ENCODE data around the gene NAPSA. TPM values are rescaled to one million over a fixed set of nuclear protein-coding genes. Genes with fewer than 3 reads are reported as not detected.

Gene NAPSA
- total and polyA plus RNA-seq, 9 of the 15 experiments (the other 6 are each of a cell fraction or from before 2014, with no cell fraction given) = 0.25 to 1.9 (median 0.69) TPM

- TF ChIP-seq ZBTB40 (IDR thresholded peaks at IDR 0.05) = peak; percentile 64
- no peak for TF ChIP-seq ZBTB40 (CRISPR knock-in tag; IDR thresholded peaks at IDR 0.05)
- no peak for TF ChIP-seq HIVEP1 (CRISPR knock-in tag; IDR thresholded peaks at IDR 0.05)
- TF ChIP-seq SFPQ (IDR thresholded peaks at IDR 0.05; ENCODE audit: low read depth, low read length) = no peak
- no peak for TF ChIP-seq SMAD1 (IDR thresholded peaks at IDR 0.05; ENCODE audit: low read depth, low read length, partially characterized antibody)
- no peak for TF ChIP-seq SNRNP70 (optimal IDR thresholded peaks at IDR 0.05; ENCODE audit: low read depth, low read length)
- TF ChIP-seq STAT6 (CRISPR knock-in tag; IDR thresholded peaks at IDR 0.05) = no peak
- TF ChIP-seq IFI16 (CRISPR knock-in tag; IDR thresholded peaks at IDR 0.05) = no peak
- TF ChIP-seq CEBPB (tag; IDR thresholded peaks at IDR 0.05) = 0 out of 2 replicates have a peak, but pooled peaks have one; percentile 20
- no peak for TF ChIP-seq TCFL5 (CRISPR knock-in tag; conservative IDR thresholded peaks at IDR 0.05)
- no peak for TF ChIP-seq TEAD2 (tag; IDR thresholded peaks at IDR 0.05)
- no peak for TF ChIP-seq USF1 (CRISPR knock-in tag; IDR thresholded peaks at IDR 0.05)
- TF ChIP-seq RNF2 (IDR thresholded peaks at IDR 0.05) = no peak
Observed at GRCh38 chr19:50330365-50331078, 34.9 kb downstream of the NAPSA start (continued).

All from K562 (cell line).